Astrocyte (in vitro differentiated cells and primary cell): ENCODE results near the gene OR13C8. TPM values are rescaled to one million over a fixed set of nuclear protein-coding genes. Genes with fewer than 3 reads are reported as not detected.
"Not testable (repeated sequence)": the region's sequence is repeated elsewhere in the genome, so short reads cannot be mapped to it uniquely, and the experiment has no call there.

Experiments
- DNase-seq: peaks from one replicate; pipeline ENCODE4 v3.0.0-alpha.2; 2010; ENCODE audit warnings: low read depth
- FAIRE-seq: peaks from 2 replicates; lab custom pipeline; 2011; peaks lifted over from hg19 to GRCh38; lab: Jason Lieb, UNC
- H2AFZ ChIP-seq: 2 replicates; pipeline ENCODE4 v1.6.0; 2012; ENCODE audit warnings: low read depth, low read length, inconsistent platforms
- H3K27ac ChIP-seq: 2 replicates; pipeline ENCODE4 v1.5.1; 2011; ENCODE audit warnings: low read depth, low read length, inconsistent platforms
- H3K27me3 ChIP-seq: 2 replicates; pipeline ENCODE4 v1.6.0; 2011; ENCODE audit warnings: low read length, inconsistent platforms; ENCODE audit not compliant: insufficient read depth
- H3K36me3 ChIP-seq: 2 replicates; pipeline ENCODE4 v1.5.1; 2011; ENCODE audit warnings: low read length, inconsistent platforms; ENCODE audit not compliant: insufficient read depth
- H3K4me1 ChIP-seq: 2 replicates; pipeline ENCODE4 v1.5.1; 2011; ENCODE audit warnings: low read length, inconsistent platforms; ENCODE audit not compliant: insufficient read depth
- H3K4me2 ChIP-seq: 2 replicates; pipeline ENCODE4 v1.6.0; 2012; ENCODE audit warnings: low read length, inconsistent platforms
- H3K4me3 ChIP-seq: 2 replicates; pipeline ENCODE4 v1.5.1; 2011; ENCODE audit warnings: low read depth, mild to moderate bottlenecking, low read length, inconsistent platforms; ENCODE audit not compliant: insufficient read depth
- H3K79me2 ChIP-seq: 2 replicates; pipeline ENCODE4 v1.6.0; 2012; ENCODE audit warnings: mild to moderate bottlenecking, low read length, inconsistent platforms; ENCODE audit not compliant: insufficient read depth
- H3K9ac ChIP-seq: 2 replicates; pipeline ENCODE4 v1.6.0; 2012; ENCODE audit warnings: mild to moderate bottlenecking, low read length, inconsistent platforms
- H3K9me3 ChIP-seq: 2 replicates; pipeline ENCODE4 v1.5.1; 2012; ENCODE audit warnings: low read depth, mild to moderate bottlenecking, low read length, inconsistent platforms; ENCODE audit not compliant: insufficient read depth
- H4K20me1 ChIP-seq: 2 replicates; pipeline ENCODE4 v1.6.0; 2012; ENCODE audit warnings: low read length, inconsistent platforms; ENCODE audit not compliant: insufficient read depth
- H3K27ac Mint-ChIP-seq: one replicate; pipeline ENCODE4 v1.8.0; 2021; ENCODE audit warnings: mild to moderate bottlenecking, mixed read lengths; ENCODE audit not compliant: unreplicated experiment
- H3K27me3 Mint-ChIP-seq: one replicate; pipeline ENCODE4 v1.8.0; 2021; ENCODE audit warnings: low read depth, mixed read lengths; ENCODE audit not compliant: unreplicated experiment
- H3K36me3 Mint-ChIP-seq: one replicate; pipeline ENCODE4 v1.8.0; 2021; ENCODE audit warnings: low read depth, mixed read lengths; ENCODE audit not compliant: unreplicated experiment
- H3K4me1 Mint-ChIP-seq: one replicate; pipeline ENCODE4 v1.8.0; 2021; ENCODE audit warnings: low read depth, mixed read lengths; ENCODE audit not compliant: unreplicated experiment
- H3K4me3 Mint-ChIP-seq: one replicate; pipeline ENCODE4 v1.8.0; 2021; ENCODE audit warnings: mild to moderate bottlenecking, moderate library complexity, mixed read lengths; ENCODE audit not compliant: unreplicated experiment
- H3K9me3 Mint-ChIP-seq: one replicate; pipeline ENCODE4 v1.8.0; 2021; ENCODE audit warnings: mild to moderate bottlenecking, mixed read lengths; ENCODE audit not compliant: unreplicated experiment
- CTCF ChIP-seq: IDR thresholded peaks from 2 replicates; pipeline ENCODE4 v1.5.1; 2011; ENCODE audit warnings: low read depth, mild to moderate bottlenecking, inconsistent platforms, low read length, moderate library complexity; ENCODE audit not compliant: insufficient read depth
- EZH2 ChIP-seq: IDR thresholded peaks from 2 replicates; pipeline ENCODE4 v1.6.1; 2012; ENCODE audit warnings: mild to moderate bottlenecking, low read length, inconsistent platforms; ENCODE audit not compliant: insufficient read depth
- total RNA-seq: library from RNA; stranded (reverse); gene quantifications from 2 replicates; pipeline ENCODE4 v1.2.1, GENCODE V29; 2021

OR13C8 gene
- total RNA-seq, 1 donor from 2014 or later, result not detected

DNA sequence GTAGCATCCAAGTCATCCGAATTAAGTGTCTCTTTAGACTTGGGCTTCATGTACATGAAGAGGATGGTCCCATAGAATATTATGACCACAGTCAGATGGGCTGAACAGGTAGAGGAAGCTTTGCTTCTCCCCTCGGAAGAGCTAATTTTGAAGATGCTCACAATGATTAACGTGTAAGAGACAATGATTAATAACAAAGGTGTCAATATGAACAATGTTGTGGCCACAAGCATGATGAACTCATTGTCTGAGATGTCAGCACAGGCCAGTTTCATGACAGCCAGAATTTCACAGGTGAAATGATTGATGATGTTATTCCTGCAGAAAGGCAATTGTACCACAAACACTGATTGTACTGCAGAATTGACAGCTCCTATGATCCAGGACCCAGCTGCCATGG lies 35.8 kb downstream of the OR13C8 start:
- Histone ChIP-seq H3K4me3 (no peak overlapping the region), H3K27ac (no peak overlapping the region), H4K20me1 (no peaks in the 10 kb centered on the region), H3K9me3 (no peaks in the 10 kb centered on the region), H3K4me2 (no peak overlapping the region), H3K9ac (no peak overlapping the region), H3K4me1 (no peaks in the 10 kb centered on the region), H3K27me3 (no peaks in the 10 kb centered on the region), H3K36me3 (no peaks in the 10 kb centered on the region), H2AFZ (no peak overlapping the region), H3K79me2 (no peaks in the 10 kb centered on the region)
- no peaks in the 10 kb centered on the region for H3K9me3 Mint-ChIP-seq
- no peak for DNase-seq
- H3K27ac Mint-ChIP-seq, result no peak overlapping the region
- no peak overlapping the region for H3K4me3 Mint-ChIP-seq
- FAIRE-seq, result no peak
- H3K4me1 Mint-ChIP-seq, result no peaks in the 10 kb centered on the region
- TF ChIP-seq EZH2, result no peak
- TF ChIP-seq CTCF, result no peak
- no peaks in the 10 kb centered on the region for H3K27me3 Mint-ChIP-seq
- no peaks in the 10 kb centered on the region for H3K36me3 Mint-ChIP-seq

DNA sequence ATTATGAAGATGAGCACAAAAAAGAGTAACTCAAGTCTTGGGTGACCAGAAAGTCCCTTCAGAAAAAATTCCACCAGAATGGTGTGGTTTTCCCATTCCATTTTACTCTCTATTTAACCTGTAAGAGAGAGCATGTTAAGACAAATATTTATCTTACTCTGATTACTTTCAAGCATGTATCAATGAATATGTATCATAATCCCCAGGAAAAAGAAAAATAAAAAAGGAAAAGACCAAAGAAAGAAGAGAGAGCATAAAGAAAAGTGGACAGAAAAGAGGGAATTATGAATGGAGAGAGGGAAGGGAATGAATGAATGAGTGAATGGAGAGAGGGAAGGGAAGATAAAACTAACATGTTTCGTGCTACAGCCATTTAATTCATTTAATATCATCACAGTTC lies 36.6 kb downstream of the OR13C8 start, which contains the start of gene OR13C2:
Gene OR13C2 (minus strand): TSS at position 101 of the 400 bp plus-strand sequence. CDS start 0 bp downstream, at position 101.
- FAIRE-seq, result not testable (repeated sequence)

DNA sequence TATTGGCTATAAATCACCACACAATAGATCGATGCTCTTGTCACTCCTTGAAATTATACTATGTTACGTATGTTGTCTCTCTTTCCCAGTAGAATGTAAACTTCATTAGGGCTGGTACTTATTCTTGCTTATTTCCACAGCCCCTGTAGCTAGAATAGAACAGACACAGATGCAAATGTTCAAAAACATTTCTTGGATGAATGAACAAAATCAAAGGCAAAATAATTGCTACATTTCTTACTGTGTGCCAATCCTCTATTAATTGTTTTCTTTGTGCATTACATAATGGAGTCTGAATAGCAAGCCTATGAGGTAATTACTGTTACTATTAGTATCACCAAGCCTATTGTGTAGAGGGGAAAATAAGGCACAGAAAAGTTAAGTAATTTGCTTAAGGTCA lies 37.2 kb downstream of the OR13C8 start:
- H3K4me3 Mint-ChIP-seq, result no peak overlapping the region
- Histone ChIP-seq H4K20me1 (no peaks in the 10 kb centered on the region), H3K27ac (no peak overlapping the region), H3K36me3 (no peaks in the 10 kb centered on the region), H3K4me1 (no peaks in the 10 kb centered on the region), H3K79me2 (no peaks in the 10 kb centered on the region), H3K4me3 (no peak overlapping the region), H2AFZ (no peak overlapping the region), H3K27me3 (no peaks in the 10 kb centered on the region), H3K9me3 (no peaks in the 10 kb centered on the region), H3K4me2 (no peak overlapping the region), H3K9ac (no peak overlapping the region)
- no peaks in the 10 kb centered on the region for H3K36me3 Mint-ChIP-seq
- no peaks in the 10 kb centered on the region for H3K9me3 Mint-ChIP-seq
- H3K27ac Mint-ChIP-seq, result no peak overlapping the region
- TF ChIP-seq EZH2, result no peak
- no peak for TF ChIP-seq CTCF
- H3K27me3 Mint-ChIP-seq, result no peaks in the 10 kb centered on the region
- DNase-seq (no peak), FAIRE-seq (no peak)
- no peaks in the 10 kb centered on the region for H3K4me1 Mint-ChIP-seq

More for the DNA sequence above, 36.6 kb downstream of the OR13C8 start, which contains the start of gene OR13C2:
- H3K9me3 ChIP-seq, H3K9me3 Mint-ChIP-seq, DNase-seq, H3K27ac ChIP-seq, H4K20me1 ChIP-seq, H2AFZ ChIP-seq, H3K27me3 ChIP-seq, H3K4me1 Mint-ChIP-seq, H3K27ac Mint-ChIP-seq, H3K4me1 ChIP-seq, H3K36me3 ChIP-seq, H3K4me2 ChIP-seq, H3K79me2 ChIP-seq, H3K4me3 Mint-ChIP-seq, H3K9ac ChIP-seq, H3K4me3 ChIP-seq, H3K27me3 Mint-ChIP-seq, H3K36me3 Mint-ChIP-seq: not testable (repeated sequence)
